ENCODE data around the gene ADCY5. TPM values are rescaled to one million over a fixed set of nuclear protein-coding genes. Genes with fewer than 3 reads are reported as not detected.

Gene ADCY5
- total RNA-seq, 1 donor from 2014 or later: 4.0 TPM

DNA sequence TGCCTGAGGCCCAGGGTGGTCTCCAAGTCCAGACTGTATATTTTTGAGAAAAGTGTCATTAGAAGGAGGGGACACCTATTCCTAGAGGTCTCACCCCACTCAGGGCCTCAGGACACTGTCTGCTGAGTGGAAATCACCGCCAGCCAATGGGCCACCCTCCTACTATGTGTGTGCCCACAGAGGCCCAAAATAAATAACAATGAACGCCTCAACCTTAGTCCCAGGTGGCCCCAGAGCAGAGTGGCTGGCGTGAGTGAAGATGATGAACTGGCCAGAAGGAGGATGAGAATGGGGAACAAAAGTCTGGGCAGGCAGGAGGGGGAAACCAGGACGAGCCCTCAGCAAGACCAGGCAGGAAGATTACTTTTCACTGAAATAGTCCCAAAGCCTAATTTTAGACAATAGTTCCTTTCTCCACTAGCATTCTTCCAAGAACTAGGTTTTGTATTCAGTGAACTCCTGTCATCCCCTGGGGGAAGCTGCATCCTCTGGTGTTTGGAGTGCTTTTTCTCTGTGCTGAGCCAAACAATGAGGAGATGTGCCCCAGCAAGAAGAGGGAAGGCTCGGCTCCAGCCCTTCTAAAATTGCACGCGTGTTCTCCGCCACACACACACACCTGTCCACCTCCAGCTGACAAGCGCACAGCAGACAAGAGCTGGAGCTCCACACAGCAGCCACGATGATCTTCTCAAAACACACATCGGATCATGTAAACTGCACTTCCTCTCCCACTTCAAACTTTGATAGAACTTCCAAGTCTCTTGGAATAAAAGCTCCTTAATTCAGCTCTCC, 72.2 kb downstream of the ADCY5 start:
- TF ChIP-seq CTCF (IDR thresholded peaks at IDR 0.05): no peak
- Histone ChIP-seq H3K9me3 (no peaks in the 10 kb centered on the region), H3K27ac (no peak overlapping the region), H3K36me3 (no peaks in the 10 kb centered on the region), H3K27me3 (no peaks in the 10 kb centered on the region), H3K4me1 (peaks cover 14% of the 10 kb centered on the region), H3K4me3 (no peak overlapping the region)
- intact Hi-C loops (cut with DNase I): no loop called here
- DNase-seq (peak; percentile 32), ATAC-seq (no peak)

DNA sequence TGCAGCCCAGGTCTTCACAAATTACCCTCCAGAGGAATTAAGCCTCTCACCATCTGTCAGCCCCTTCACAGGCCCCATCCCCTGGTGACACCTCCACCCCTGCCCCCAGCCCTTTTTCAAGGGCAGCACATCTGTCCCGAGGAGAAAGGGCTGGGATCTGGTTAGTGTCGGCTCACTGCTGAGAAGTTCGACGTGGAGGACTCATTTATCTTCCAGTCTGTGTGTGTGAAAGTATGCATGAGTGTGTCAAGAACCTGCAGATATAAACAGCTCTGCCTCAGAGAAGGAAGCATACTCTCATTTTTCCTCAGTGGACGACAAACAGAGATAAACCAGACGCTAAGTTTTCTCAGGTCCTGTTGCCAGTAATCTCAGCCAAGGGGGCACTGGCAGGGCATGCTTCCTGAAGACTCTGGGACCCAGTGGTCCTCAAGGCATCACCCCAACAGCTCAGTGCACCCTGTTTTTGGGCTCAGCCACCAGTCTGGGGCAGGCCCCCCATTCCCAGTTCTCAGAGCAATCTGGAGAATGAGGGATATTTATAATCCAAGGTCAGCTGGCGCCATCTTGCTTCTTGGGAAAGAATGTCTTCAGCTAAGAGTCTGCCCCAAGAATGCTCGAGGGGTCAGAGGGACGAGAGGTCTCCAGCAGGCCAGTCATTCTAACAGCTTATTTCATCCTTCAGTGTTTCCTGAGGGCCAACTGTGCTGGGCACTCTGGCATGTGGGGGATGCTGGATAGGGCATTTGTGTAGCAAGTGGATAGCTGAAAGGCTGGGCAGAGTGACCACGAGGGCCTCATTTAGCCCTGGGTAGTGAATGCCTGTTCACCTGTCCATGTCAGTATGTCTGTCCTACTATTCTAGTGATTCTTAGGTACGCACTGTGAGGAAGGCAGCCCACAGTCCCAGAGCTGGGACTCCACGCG, 73.6 kb downstream of the ADCY5 start:
- Histone ChIP-seq H3K4me3 (no peak overlapping the region), H3K4me1 (peaks cover 14% of the 10 kb centered on the region), H3K36me3 (no peaks in the 10 kb centered on the region), H3K27ac (no peak overlapping the region), H3K9me3 (no peaks in the 10 kb centered on the region), H3K27me3 (no peaks in the 10 kb centered on the region)
- no peak for TF ChIP-seq CTCF (IDR thresholded peaks at IDR 0.05)
- ATAC-seq: no peak
- intact Hi-C loops (cut with DNase I): no loop called here
- DNase-seq: peak; percentile 46

DNA sequence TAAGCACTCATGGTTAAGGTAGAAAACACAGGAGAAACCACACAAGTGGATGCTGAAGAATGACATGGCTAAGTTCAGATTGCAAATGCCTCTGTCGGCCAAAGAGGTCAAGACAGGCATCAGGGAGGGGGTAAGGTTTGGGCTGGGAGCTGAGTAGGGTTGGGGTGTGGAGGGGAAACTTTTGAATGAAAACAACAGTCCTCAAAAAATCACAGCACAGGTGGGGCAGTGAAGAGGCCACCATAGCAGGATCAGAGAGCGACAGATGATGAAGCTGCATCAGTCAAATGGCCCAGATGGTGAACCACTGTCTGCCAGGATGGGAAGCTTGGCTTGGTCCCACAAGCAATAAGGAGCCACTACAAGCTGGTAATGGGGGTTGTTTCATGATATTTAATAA, 74.9 kb downstream of the ADCY5 start:
- peaks cover 14% of the 10 kb centered on the region for H3K4me1 ChIP-seq

GRCh38 chr3:123373474-123373987, 75.4 kb downstream of the ADCY5 start:
- no peak overlapping the region for H3K4me3 ChIP-seq
- TF ChIP-seq CTCF (IDR thresholded peaks at IDR 0.05): no peak
- H3K36me3 ChIP-seq: no peaks in the 10 kb centered on the region
- H3K27ac ChIP-seq: no peak overlapping the region
- intact Hi-C loops (cut with DNase I): no loop called here
- ATAC-seq (peak; percentile 20), DNase-seq (peak; percentile 62)
- H3K9me3 ChIP-seq: no peaks in the 10 kb centered on the region
- H3K27me3 ChIP-seq: no peaks in the 10 kb centered on the region
- peaks cover 14% of the 10 kb centered on the region for H3K4me1 ChIP-seq

More for the DNA sequence above, 74.9 kb downstream of the ADCY5 start:
- H3K27me3 ChIP-seq: no peaks in the 10 kb centered on the region
- DNase-seq (peak; percentile 9), ATAC-seq (no peak)
- H3K36me3 ChIP-seq: no peaks in the 10 kb centered on the region
- H3K9me3 ChIP-seq: no peaks in the 10 kb centered on the region
- no peak overlapping the region for H3K4me3 ChIP-seq
- no peak for TF ChIP-seq CTCF (IDR thresholded peaks at IDR 0.05)
- intact Hi-C loops (cut with DNase I): no loop called here
- no peak overlapping the region for H3K27ac ChIP-seq

- no peaks in the 10 kb centered on the region for H3K9me3 ChIP-seq
- no peak overlapping the region for H3K4me3 ChIP-seq
- peaks cover 14% of the 10 kb centered on the region for H3K4me1 ChIP-seq
- DNase-seq (peak; percentile 4), ATAC-seq (no peak)
- no peaks in the 10 kb centered on the region for H3K27me3 ChIP-seq
- TF ChIP-seq CTCF (IDR thresholded peaks at IDR 0.05): no peak
- intact Hi-C loops (cut with DNase I): no loop called here
- no peaks in the 10 kb centered on the region for H3K36me3 ChIP-seq
- H3K27ac ChIP-seq: no peak overlapping the region
Observed at GRCh38 chr3:123372686-123373473, 76.0 kb downstream of the ADCY5 start.
